ENCODE measurements around the gene ADGRA3.

DNA sequence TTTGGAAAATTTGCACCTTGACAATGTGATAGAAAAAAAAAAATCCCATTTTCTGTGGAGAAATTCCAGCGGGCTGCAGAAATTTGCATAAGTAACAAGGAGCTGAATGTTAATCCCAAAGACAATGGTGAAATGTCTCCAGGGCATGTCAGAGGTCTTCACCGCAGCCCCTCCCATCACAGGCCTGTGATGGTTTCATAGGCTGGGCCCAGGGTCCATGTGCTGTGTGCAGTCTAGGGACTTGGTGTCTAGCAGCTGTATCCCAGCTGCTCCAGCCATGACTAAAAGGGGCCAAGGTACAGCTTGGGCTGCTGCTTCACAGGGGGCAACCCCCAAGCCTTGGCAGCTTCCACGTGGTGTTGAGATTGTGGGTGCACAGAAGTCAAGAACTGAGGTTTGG lies 85.2 kb downstream of the ADGRA3 start:
- TF ChIP-seq, protein P1, sequence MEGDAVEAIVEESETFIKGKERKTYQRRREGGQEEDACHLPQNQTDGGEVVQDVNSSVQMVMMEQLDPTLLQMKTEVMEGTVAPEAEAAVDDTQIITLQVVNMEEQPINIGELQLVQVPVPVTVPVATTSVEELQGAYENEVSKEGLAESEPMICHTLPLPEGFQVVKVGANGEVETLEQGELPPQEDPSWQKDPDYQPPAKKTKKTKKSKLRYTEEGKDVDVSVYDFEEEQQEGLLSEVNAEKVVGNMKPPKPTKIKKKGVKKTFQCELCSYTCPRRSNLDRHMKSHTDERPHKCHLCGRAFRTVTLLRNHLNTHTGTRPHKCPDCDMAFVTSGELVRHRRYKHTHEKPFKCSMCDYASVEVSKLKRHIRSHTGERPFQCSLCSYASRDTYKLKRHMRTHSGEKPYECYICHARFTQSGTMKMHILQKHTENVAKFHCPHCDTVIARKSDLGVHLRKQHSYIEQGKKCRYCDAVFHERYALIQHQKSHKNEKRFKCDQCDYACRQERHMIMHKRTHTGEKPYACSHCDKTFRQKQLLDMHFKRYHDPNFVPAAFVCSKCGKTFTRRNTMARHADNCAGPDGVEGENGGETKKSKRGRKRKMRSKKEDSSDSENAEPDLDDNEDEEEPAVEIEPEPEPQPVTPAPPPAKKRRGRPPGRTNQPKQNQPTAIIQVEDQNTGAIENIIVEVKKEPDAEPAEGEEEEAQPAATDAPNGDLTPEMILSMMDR (IDR thresholded peaks at IDR 0.05), result no peak
- TF ChIP-seq POLR2A (IDR thresholded peaks at IDR 0.05), result no peak

Data from thyroid gland (tissue), 4 donors.